IPS-18a (cell line): Measurements from ENCODE around the gene PTPN5.
A peak's percentile ranks its signal among the peaks of the same experiment; 100 is the strongest.

ENCODE experiments used
- H3K27ac ChIP-seq: one replicate; pipeline ENCODE4 v1.5.1; 2013; ENCODE audit warnings: low read length
- H3K27me3 ChIP-seq: one replicate; pipeline ENCODE4 v1.6.1; 2013; ENCODE audit warnings: mild to moderate bottlenecking, low read length; ENCODE audit not compliant: control insufficient read depth, insufficient read depth
- H3K36me3 ChIP-seq: one replicate; pipeline ENCODE4 v1.6.1; 2013; ENCODE audit warnings: low read depth, low read length; ENCODE audit not compliant: control insufficient read depth
- H3K4me1 ChIP-seq: one replicate; pipeline ENCODE4 v1.6.1; 2013; ENCODE audit warnings: low read depth, low read length; ENCODE audit not compliant: control insufficient read depth
- H3K4me3 ChIP-seq: one replicate; pipeline ENCODE4 v1.5.1; 2013; ENCODE audit warnings: low read length
- H3K9ac ChIP-seq: one replicate; pipeline ENCODE4 v1.6.1; 2013; ENCODE audit warnings: mild to moderate bottlenecking, low read length, moderate library complexity
- H3K9me3 ChIP-seq: one replicate; pipeline ENCODE4 v1.6.1; 2013; ENCODE audit warnings: low read depth, low read length; ENCODE audit not compliant: control insufficient read depth

Gene PTPN5

DNA sequence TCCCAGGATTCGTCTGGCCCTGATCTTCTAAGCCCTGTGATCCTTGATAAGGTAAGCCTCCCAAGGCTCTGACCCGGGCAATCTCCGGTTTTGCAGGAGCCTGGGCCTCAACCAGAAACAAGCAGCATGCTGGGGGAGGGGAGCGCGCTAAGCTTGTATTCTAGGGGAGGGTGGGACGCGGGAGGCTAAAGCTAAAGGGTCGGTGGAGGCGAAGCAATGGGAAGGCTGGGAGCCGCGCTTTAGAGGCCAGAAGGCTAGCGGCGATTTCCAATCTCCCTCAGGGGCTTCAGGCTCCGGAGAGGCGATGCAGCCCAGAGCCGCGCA lies 753 bp downstream of the PTPN5 start:
- peak overlapping the region; percentile 76 for H3K4me3 ChIP-seq
- H3K27me3 ChIP-seq: peaks cover 32% of the 10 kb centered on the region

DNA sequence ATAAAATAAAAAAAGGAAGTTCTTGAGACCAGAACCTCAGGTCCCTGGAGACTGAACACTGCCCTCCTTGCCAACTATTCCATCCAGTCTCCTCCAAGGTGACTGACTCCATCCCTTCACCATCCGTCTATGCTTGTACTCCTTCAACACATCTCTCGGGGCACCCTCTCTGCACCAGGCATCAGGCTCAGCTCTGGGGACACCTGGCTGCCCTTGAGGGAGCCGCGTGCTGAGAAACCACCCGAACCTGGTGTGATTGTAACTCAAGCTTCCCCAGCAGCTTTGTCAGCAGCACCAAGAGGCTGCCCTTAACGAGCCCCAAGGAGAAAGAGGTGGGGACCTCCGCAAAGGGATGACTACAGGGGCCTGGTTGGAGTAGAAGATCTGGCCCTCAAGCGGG lies 1.7 kb downstream of the PTPN5 start:
- H3K27me3 ChIP-seq: peaks cover 32% of the 10 kb centered on the region

More for the DNA sequence above, 753 bp downstream of the PTPN5 start:
- H3K9ac ChIP-seq: no peak overlapping the region
- H3K27ac ChIP-seq: no peak overlapping the region
- no peaks in the 10 kb centered on the region for H3K36me3 ChIP-seq
- no peaks in the 10 kb centered on the region for H3K9me3 ChIP-seq
- no peaks in the 10 kb centered on the region for H3K4me1 ChIP-seq

DNA sequence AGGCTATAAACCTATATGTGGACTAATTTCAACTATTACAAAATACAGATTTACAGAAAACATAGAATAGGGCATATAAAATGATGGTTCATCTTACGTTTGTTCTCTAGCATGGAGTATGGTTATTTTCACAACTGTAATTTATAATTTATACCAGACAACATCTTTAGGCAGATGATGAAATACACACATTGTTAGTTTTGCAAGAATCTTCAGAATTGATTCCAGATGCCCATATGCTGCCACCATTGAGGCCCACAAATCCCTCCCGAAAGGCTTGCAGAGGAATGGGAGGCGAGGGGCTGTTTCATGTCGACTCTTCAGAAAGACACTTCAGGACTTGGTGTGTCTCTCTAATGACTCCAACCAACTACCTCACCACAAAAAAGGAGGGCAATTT lies 6.2 kb downstream of the PTPN5 start:
- Histone ChIP-seq H3K9ac (no peak overlapping the region), H3K27ac (no peak overlapping the region), H3K4me1 (no peaks in the 10 kb centered on the region), H3K4me3 (no peak overlapping the region), H3K9me3 (no peaks in the 10 kb centered on the region), H3K36me3 (no peaks in the 10 kb centered on the region), H3K27me3 (peaks cover 10% of the 10 kb centered on the region)

More for the DNA sequence above, 1.7 kb downstream of the PTPN5 start:
- H3K27ac ChIP-seq: no peak overlapping the region
- H3K9ac ChIP-seq: no peak overlapping the region
- no peaks in the 10 kb centered on the region for H3K36me3 ChIP-seq
- H3K4me1 ChIP-seq: no peaks in the 10 kb centered on the region
- no peaks in the 10 kb centered on the region for H3K9me3 ChIP-seq
- H3K4me3 ChIP-seq: no peak overlapping the region

DNA sequence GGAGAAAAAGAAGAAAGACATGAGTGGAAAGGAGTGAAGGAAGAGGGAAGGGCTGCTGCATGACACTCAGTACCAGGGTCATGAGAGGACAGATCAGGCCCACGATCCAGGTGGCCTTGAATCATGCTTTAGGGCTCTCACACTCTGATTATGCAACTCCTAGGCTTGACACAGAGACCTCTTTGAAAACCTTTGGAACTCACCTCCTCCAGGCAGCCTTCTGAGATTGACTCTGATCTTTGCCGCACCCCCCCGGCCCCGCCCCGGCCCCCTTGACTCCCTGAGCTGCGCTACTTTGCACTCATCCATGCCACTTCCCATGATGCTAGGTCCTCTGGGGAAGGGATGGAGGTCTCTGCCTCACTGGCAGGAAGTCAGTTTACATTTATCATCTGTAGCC lies 10.7 kb downstream of the PTPN5 start:
- Histone ChIP-seq H3K27me3 (no peaks in the 10 kb centered on the region), H3K36me3 (no peaks in the 10 kb centered on the region), H3K27ac (no peak overlapping the region), H3K4me3 (no peak overlapping the region), H3K9me3 (no peaks in the 10 kb centered on the region), H3K4me1 (peaks cover 5% of the 10 kb centered on the region), H3K9ac (no peak overlapping the region)

DNA sequence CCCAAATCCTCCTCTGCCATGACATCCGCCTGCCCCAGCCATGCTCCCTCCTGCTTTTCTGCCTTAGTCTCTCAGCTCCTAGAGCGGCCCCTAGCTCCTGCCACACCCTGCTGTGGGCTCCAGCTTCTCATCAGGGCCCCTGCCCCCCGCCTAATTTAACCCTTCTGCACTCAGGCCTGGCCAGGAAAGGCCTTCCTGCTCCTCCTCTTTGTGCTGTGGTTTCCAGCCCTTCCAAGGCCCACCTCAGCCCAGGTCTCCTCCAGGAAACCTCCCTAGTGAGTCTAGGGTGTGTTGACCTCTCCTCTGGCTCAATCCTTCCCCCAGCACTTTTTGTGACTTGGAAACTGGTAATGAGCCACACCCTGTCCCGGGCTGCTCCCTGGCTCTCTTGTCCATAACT lies 11.3 kb downstream of the PTPN5 start:
- no peaks in the 10 kb centered on the region for H3K36me3 ChIP-seq
- no peaks in the 10 kb centered on the region for H3K27me3 ChIP-seq
- no peak overlapping the region for H3K4me3 ChIP-seq
- H3K9me3 ChIP-seq: no peaks in the 10 kb centered on the region
- H3K4me1 ChIP-seq: peaks cover 5% of the 10 kb centered on the region
- no peak overlapping the region for H3K27ac ChIP-seq
- H3K9ac ChIP-seq: no peak overlapping the region

DNA sequence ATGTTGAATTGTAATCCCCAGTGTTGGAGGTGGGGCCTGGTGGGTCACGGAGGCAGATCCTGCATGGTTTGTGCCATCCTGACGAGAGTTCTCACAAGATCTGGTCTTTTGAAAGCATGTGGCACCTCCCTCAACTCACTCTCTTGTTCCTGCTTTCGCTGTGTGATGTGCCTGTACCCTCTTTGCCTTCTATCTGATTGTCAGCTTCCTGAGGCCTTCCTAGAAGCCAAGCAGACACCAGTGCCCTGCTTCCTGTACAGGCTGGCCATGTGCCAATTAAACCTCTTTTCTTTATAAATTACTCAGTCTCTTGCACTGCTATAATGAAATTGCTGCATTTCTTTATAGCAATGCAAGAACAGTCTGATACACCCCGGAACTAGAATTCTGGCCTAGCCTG lies 13.1 kb downstream of the PTPN5 start:
- Histone ChIP-seq H3K36me3 (no peaks in the 10 kb centered on the region), H3K9ac (no peak overlapping the region)

DNA sequence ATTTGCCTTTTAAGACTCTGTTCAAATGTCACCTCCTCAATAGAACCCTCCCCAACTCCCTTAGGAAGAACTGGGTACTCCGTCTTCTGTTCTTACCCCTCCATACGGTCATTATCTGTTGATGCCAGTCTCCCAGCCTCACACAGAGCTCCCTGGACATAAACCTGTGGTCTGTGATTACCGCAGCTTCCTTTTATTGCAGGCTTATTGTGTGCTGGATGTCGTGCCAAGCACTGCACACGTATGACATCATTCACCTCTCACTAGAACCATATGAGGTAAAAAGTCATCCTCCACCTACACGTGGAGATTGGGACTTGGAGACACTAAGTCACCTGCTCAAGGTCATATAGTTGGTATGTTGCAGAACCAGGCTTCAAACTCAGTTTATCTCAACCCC lies 15.3 kb downstream of the PTPN5 start:
- Histone ChIP-seq H3K9me3 (no peaks in the 10 kb centered on the region), H3K9ac (no peak overlapping the region), H3K4me1 (peaks cover 9% of the 10 kb centered on the region), H3K27ac (no peak overlapping the region), H3K36me3 (no peaks in the 10 kb centered on the region), H3K4me3 (no peak overlapping the region), H3K27me3 (no peaks in the 10 kb centered on the region)

More for the DNA sequence above, 13.1 kb downstream of the PTPN5 start:
- no peaks in the 10 kb centered on the region for H3K9me3 ChIP-seq
- H3K4me1 ChIP-seq: peaks cover 5% of the 10 kb centered on the region
- H3K4me3 ChIP-seq: no peak overlapping the region
- no peak overlapping the region for H3K27ac ChIP-seq
- H3K27me3 ChIP-seq: no peaks in the 10 kb centered on the region

DNA sequence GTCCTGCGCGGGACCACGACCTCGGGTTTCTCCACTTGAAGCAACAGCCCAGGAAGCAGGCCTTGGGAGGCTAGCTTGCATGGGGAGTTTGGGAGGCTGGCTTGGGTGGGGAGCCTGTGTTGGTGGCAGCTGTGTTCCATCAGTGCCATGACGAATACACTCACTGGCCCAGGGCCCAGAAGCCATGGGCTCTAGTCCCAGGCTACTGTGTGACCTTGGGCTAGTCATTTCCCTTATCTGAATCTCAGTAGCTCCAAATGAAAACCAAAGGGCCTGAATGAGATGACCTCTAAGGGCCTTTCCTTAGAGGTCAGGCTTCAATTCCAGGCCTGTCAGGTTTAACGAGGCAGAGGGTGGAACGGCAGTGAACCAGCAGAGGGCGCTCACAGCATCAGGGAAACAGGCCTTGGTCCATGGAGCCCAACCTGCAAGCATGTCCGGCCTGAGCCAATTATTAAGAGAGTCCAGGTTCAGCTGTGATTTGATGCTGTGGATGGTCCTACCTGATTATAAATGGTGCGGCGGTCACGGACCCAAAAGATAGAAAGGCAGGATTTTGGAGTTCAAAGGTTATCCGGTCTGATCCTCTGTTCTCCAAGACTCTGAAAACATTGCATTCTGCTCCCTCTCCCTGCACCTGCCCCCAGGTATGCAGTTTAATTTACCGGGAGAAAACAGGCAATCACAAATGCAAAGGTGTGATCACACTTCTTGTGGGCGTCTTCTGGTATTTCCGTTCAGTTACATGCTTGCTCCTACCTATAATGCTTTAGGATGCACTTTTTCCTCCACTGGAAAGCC lies 15.9 kb downstream of the PTPN5 start:
- H3K27me3 ChIP-seq: no peaks in the 10 kb centered on the region
- H3K9me3 ChIP-seq: no peaks in the 10 kb centered on the region
- H3K36me3 ChIP-seq: no peaks in the 10 kb centered on the region
- H3K4me1 ChIP-seq: peaks cover 9% of the 10 kb centered on the region
- H3K4me3 ChIP-seq: no peak overlapping the region
- H3K9ac ChIP-seq: no peak overlapping the region
- no peak overlapping the region for H3K27ac ChIP-seq

DNA sequence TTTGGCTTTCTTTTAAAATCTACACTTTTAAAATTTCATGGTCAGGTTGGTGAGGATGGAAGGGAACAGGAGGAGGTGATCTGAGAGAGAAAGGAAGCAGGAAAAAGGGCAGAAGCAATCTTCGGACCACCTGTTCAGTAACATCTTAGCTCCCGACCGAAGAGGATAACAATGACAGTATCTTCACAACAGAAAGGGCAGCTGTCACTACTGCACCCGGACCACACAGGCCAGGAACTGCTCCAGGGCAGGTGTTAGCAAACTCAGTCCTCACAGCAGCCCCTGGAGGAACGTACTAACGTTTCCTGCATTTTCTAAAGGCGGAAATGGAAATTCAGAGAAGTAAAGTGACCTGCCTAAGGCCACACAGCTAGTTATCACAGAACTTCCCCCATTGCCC lies 16.8 kb downstream of the PTPN5 start:
- H3K27me3 ChIP-seq: no peaks in the 10 kb centered on the region
- H3K9ac ChIP-seq: no peak overlapping the region
- H3K36me3 ChIP-seq: no peaks in the 10 kb centered on the region
- no peak overlapping the region for H3K4me3 ChIP-seq
- peaks cover 9% of the 10 kb centered on the region for H3K4me1 ChIP-seq
- H3K9me3 ChIP-seq: no peaks in the 10 kb centered on the region
- H3K27ac ChIP-seq: no peak overlapping the region

DNA sequence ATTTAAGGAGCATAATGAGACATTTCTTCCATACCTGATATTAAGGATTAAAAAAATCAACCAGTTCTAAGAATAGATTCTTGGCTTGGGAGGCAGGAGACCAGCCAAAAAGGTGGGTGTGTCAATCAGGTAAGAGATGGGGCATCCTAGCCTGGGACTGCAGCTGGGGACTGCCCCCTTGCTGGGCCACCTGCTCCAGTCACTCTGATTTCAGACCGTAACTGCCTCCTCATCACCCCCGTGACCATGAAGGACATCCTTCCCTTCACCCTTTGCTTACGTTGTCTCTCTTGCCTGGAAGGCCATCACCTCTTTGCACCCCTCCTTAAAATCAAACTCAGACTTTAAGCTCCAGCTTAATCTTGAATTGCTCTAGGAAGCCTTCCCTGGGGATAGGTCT lies 17.9 kb downstream of the PTPN5 start:
- no peak overlapping the region for H3K27ac ChIP-seq
- H3K9ac ChIP-seq: no peak overlapping the region
- no peak overlapping the region for H3K4me3 ChIP-seq
- H3K36me3 ChIP-seq: no peaks in the 10 kb centered on the region
- no peaks in the 10 kb centered on the region for H3K9me3 ChIP-seq
- no peaks in the 10 kb centered on the region for H3K27me3 ChIP-seq
- H3K4me1 ChIP-seq: peaks cover 4% of the 10 kb centered on the region

DNA sequence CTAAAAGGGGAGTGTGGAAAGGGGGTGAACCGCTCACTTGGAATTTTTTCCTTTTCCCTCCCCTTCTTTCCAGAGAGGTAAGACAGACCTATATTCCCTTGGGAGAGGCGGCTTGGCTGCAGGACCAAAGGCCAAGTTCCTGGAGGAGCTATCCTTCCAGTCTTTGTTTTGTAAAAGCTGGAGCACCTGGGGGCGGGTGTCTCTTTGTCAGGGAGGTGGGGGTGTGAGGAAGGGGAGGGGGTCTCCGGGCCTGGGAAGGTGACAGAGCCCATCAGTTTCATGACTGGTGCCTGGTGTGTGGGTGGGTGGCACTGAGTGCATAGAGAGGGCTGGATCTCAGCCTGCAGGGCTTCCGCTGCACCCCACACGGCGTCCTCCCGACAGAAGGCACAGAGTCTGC lies 18.5 kb downstream of the PTPN5 start:
- Histone ChIP-seq H3K4me1 (peaks cover 4% of the 10 kb centered on the region), H3K27ac (no peak overlapping the region), H3K9me3 (no peaks in the 10 kb centered on the region), H3K9ac (no peak overlapping the region), H3K27me3 (no peaks in the 10 kb centered on the region), H3K36me3 (no peaks in the 10 kb centered on the region), H3K4me3 (no peak overlapping the region)

DNA sequence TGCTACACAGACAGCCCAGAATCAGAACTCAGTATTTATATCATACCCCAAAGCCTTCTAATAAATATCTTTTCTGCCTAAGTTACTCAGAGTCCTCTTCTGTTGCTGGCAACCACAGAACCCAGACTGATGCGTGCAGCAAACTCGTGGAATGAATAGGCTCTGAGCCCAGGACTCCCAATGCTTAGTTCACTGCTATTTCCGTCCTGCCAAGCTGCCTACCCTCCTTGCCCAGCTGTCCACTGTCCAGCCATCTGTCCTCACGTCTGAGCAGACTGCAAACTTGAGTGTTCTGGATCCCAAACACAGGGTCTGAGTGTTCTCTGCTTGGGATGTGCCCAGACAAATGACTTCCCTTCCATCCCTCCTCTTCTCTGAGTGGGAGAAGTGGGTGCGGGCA lies 19.4 kb downstream of the PTPN5 start:
- H3K27ac ChIP-seq: no peak overlapping the region
- H3K27me3 ChIP-seq: no peaks in the 10 kb centered on the region
- H3K4me3 ChIP-seq: no peak overlapping the region
- H3K9ac ChIP-seq: no peak overlapping the region
- no peaks in the 10 kb centered on the region for H3K36me3 ChIP-seq
- H3K4me1 ChIP-seq: peaks cover 4% of the 10 kb centered on the region
- no peaks in the 10 kb centered on the region for H3K9me3 ChIP-seq
